ENCODE measurements around the gene CUX1. TPM values are rescaled to one million over a fixed set of nuclear protein-coding genes. Genes with fewer than 3 reads are reported as not detected.
"Not testable (repeated sequence)": the region's sequence is repeated elsewhere in the genome, so short reads cannot be mapped to it uniquely, and the experiment has no call there.

The CUX1 gene
- polyA plus RNA-seq, 10 donors = 32.2 to 51.8 (median 40.3) TPM

DNA sequence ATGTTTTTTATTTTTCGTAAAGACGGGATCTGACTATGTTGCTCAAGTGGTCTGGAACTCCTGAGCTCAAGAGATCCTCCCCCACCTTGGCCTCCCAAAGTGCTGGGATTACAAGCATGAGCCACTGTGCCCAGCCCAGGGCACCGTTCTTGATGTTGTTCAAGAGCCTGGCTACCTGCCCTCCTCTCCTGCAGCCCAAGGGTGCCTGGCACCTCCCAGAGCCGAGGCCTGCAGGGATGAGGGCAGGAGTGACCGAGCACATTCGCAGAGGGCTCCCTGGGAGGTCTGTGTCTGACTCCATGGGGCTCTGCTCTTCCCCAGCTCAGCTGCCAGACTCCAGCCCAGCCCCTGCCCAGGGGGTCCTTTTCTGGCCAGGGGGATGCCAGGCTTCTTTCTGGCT, 484.6 kb downstream of the CUX1 start:
- no peak for DNase-seq

DNA sequence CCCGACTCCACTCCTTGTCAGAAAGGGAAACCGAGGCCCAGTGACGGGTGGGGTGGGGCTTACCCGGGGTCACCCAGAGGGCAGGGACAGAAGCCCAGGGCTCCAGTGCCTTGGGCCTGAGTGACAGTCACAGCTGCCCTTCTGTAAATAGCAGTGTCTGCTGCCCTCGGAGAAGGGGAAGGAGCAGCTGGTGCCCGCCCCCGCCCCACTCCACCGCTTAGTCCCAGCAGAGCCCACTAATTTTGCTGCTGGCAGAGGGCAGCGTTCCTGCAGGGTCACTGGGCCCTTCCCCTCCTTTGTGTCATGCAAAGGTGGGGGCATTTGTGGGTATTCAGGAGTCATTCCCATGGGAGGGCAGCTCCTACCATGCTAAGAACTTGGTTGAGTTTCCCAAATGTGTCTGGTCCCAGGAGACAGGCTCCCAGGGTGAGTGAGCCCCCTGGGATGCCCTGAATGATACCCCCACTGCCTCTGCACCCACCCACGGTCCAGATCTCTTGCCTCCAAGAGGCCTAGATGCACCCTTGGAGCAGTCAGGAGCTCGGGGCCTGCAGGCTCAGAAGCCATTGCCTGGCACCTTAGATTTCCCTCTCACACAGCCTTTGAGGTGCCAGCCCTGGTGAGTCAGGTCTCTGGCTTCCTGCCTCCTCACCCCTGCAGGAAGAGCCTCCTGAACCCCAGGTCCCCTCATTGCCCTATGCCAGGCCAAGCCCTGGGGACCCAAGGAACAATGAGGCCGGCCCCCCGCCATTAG, 486.4 kb downstream of the CUX1 start:
- DNase-seq = peak; percentile 77 to 84 (median 80)

DNA sequence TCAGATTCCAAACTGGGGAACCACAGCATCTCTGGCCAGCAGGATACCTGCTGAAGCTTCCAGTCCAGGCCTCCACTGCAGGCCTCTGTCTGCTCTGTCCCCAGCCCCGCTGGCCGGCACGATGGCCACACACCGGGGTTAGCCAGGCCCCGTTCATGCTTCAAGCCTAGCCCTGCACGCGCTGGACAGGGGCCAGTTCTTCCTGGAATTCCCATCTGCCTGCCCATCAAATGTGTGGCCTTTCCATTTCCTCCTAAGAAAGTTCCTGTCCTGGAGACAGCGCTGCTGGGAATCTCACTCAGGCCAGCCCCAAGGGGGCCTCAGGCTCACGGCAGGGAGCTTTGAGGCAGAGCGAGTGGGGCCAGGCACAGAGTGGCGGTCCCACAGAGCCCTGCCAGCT, 487.2 kb downstream of the CUX1 start:
- peak in 1 of 3 donors; percentile 53 for DNase-seq

GRCh38 chr7:102305414-102306268, 488.2 kb downstream of the CUX1 start:
- no peak for DNase-seq

- DNase-seq = peak in 1 of 3 donors; percentile 59
Measured at GRCh38 chr7:102306916-102307677, 489.7 kb downstream of the CUX1 start.

GRCh38 chr7:102310414-102310815, 493.0 kb downstream of the CUX1 start:
- DNase-seq = no peak

DNA sequence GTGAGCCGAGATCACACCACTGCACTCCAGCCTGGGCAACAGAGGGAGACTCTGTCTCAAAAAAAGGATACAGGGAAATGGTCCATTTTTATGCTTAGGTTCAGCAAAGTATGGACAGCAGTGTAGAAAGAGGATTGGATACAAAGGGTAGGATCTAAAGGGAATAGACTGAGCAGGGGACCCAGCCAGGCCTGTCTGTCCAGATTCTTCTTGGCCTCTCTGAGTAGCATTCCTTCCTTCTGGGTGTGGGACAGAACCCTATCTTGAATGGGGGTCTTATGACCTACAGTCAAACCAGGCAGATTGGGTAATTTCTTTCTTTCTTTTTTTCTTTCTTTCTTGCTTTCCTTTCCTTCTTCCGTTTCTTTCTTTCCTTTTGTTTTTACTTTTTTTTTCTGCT, 494.9 kb downstream of the CUX1 start:
- no peak for DNase-seq

DNA sequence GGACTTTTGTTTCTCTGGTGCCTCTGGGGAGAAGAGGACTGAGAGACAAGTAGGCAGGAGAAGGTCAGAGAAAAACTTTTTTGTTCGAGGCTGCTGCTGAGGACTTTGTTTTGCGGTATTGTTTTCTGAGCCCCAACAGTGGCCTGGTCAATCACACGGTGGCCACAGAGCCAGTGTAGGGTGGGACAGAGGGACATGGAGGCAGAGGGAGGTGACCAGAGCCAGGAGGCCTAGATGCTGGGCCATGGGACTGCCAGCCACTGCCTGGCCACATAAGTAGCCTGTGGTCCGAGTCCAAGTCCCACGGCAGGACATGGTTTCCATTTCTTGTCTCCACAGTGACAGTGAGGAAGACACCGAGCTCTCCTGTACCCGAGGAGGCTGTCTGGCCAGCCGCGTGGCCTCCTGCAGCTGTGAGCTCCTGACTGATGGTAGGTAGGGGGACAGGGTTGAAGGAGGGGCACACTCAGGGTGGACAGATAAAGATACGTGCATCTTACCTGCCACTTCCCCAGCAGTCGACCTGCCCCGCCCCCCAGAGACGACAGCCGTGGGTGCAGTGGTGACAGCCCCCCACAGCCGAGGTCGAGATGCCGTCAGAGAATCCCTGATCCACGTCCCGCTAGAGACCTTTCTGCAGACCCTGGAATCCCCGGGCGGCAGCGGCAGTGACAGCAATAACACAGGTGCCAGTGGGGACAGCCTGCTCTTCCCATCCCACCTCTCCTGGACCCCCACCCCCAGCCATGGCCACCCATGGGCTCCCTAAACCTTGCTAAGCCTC, 496.8 kb downstream of the CUX1 start:
- DNase-seq = no peak

GRCh38 chr7:102317231-102318059, 500.0 kb downstream of the CUX1 start:
- DNase-seq = no peak

DNA sequence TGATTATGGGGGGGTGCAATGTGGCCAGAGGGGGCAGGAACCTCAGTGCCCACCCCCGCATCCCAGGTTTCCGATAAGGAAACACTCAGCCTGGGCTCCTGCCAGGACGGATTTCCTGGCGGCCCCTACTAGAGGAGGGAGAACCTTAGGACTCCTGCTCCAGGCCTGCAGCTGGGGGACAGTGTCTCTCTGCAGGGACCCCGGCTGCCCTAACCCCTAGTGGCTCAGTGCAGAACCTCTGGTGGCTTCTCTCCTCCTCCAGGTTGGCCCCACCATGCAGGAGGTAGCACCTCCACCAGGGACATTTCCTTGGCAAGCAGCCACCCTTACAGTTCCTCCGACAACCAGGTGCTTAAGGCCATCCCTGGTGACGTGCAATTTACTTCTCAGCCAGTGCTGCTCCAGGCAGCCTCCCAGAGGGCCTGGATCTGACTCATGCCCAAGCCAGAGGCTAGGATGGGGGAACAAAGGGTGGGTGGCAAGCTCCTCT, 501.1 kb downstream of the CUX1 start:
- DNase-seq = no peak

DNA sequence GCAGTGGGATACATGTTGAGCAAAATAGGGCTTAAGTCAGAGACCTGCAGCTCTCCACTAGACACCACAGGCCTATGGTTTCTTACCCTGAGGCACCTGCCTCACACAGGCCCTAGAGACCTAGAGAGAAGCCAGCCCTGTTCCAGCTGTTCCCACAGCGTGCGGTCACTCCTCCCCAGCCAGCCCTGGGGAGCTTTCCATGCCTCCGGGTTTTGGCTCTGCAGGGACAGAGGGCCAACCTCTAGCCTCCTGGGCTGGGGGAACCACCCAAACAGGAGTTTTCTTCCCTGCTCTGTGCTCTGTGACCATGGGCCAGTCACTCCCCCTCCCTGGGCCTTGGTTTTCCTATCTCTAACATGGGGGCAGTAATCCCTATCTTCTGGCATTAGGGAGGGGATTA, 502.2 kb downstream of the CUX1 start:
- DNase-seq = no peak

DNA sequence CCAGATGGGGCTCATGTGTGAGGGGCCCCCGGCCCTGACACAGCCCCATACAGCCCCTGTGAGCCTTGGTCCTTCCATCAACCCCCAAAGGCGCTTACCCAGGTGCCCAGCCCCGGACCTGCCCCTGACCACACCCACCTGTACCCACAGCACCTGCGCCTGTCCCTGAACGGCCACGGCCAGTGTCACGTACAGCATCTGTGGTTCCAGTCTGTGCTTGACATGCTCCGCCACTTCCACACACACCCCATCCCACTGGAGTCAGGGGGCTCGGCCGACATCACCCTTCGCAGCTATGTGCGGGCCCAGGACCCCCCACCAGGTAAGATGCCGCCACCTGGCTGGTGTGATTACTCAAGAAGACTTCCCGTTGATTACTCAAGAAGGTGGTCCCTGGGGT, 502.8 kb downstream of the CUX1 start:
- DNase-seq = no peak

DNA sequence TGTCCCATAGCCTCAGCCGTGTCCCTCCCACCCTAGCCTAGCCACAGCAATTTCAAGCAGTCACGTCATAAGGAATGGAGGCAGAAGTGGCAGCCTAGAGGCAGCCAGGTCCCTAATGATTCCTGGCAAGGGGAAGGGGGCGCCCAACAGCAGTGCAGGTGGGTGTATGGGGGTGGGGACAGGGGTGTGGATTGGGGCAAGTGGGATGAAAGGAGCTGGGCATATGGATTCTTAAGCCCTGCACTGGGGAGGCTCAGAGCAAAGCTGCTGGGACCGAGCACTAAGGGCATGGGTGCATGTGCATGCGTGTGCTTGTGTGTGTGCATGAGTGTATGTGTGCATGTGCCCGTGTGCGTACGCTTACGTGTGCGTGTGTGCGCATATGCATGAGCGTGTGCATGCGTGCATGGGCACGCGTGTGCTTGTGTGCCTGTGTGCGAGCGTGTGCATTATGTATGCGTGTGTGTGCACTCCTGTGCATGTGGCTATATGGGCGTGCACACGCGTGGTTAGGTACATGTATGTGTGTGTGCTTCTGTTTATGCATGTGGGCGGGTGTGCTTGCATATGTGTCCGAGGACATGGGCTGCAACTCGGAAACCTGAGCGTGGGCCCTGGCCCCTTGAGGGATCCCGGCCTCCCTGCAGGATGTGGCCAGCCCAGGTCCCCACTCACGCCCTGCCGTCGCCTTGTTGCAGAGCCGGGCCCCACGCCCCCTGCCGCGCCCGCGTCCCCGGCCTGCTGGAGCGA, 503.4 kb downstream of the CUX1 start:
- no peak for DNase-seq

GRCh38 chr7:102321351-102322201, 504.1 kb downstream of the CUX1 start:
- peak in 1 of 3 donors; percentile 55 for DNase-seq

- no peak for DNase-seq
Measured at GRCh38 chr7:102322202-102322715, 504.8 kb downstream of the CUX1 start.

GRCh38 chr7:102323914-102324195, 506.4 kb downstream of the CUX1 start:
- DNase-seq = no peak

DNA sequence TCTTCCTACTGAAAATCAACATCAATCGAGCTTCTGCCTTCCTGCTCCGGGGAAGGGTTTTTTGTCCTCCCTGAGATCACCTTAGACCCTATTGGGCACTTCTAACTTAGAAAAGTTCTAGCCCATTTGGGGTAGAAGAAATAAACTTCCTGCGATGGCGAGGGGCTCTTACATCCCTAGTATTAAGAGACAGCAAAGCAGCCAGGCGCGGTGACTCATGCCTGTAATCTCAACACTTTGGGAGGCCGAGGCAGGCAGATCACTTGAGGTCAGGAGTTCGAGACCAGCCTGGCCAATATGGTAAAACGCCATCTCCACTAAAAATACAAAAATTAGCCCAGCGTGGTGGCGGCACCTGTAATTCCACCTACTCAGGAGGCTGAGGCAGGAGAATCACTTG, 507.7 kb downstream of the CUX1 start:
- not testable (repeated sequence) for DNase-seq

GRCh38 chr7:102326157-102326889, 508.9 kb downstream of the CUX1 start:
- no peak for DNase-seq

Measured in muscle of back (tissue), 11 donors.